NCI-H82 treated with DMSO at 0.1 percent for 48 hours (cell line): Measurements from ENCODE around the gene ZNF566.

Experiments used
- DNase-seq: peaks from one replicate; lab custom pipeline; 2025; ENCODE audit not compliant: unreplicated experiment; lab: John Stamatoyannopoulos, UW

Gene ZNF566

DNA sequence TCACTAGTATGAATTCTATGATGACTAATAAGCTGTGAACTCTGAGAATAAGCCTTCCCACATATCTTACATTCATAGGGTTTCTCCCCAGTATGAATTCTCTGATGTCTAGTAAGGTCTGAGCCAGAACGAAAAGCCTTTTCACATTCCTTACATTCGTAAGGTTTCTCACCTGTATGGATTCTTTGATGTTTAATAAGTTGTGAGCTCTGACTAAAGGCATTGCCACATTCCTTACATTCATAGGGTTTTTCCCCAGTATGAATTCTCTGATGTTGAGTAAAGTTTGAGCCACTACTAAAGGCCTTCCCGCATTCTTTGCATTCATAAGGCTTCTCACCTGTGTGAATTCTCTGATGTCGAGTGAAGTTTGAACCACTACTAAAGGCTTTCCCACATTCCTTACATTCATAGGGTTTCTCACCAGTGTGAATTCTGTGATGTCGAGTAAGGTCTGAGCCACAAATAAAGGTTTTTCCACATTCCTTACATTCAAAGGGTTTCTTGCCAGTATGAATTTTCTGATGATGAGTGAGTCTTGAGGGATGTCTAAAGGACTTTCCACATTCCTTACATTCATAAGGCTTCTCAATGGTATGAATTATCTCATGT is 40.2 kb downstream of the ZNF566 start:
- no peak for DNase-seq

DNA sequence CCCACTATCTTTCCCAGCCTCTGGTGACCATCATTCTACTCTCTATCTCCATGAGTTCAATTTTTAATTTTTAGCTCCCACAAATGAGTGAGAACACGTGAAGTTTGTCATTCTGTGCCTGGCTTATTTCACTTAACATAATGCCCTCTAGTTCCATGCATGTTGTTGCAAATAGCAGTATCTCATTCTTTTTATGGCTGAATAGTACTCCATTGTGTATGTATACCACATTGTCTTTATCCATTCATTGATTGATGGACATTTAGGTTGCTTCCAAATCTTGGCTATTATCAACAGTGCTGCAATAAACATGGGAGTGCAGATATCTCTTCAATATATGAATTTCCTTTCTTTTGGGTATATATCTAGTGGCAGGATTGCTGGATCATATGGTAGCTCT is 48.0 kb downstream of the ZNF566 start:
- DNase-seq = no peak

DNA sequence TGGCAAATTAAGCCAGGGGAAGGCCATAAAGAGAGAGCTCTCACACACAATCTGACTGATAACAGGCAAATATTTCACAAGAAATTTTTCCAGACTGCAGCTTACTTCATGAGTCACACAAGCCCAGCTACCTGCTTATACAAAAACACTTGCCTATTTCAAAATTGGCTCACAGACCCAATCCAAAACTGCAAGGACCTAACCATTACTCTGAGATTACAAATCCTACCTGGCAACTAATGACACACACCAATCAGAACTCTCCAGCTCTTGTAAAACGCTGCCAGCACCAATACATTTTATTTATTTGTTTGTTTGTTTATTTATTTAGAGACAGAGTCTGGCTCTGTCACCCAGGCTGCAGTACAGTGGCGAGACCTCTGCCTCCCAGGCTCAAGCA is 52.8 kb downstream of the ZNF566 start:
- DNase-seq = peak; percentile 19

DNA sequence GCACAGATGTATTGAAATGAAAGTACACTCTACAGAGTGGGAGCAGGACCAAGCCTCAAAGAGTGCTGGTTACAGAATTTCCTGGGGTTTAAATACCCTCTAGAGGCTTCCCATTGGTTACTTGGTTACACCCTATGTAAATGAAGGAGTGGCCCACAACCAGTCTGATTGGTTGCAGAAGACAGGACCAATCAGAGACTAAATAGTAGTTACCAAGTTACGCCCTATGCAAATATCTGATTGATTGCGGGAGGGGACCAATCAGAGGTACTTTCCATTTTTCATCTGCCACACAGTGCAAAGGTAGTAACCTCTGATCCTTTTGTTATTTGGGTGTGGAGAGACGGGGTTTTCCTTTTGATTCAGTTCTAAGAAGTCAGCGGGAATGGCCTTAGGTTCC is 65.4 kb downstream of the ZNF566 start:
- no peak for DNase-seq

DNA sequence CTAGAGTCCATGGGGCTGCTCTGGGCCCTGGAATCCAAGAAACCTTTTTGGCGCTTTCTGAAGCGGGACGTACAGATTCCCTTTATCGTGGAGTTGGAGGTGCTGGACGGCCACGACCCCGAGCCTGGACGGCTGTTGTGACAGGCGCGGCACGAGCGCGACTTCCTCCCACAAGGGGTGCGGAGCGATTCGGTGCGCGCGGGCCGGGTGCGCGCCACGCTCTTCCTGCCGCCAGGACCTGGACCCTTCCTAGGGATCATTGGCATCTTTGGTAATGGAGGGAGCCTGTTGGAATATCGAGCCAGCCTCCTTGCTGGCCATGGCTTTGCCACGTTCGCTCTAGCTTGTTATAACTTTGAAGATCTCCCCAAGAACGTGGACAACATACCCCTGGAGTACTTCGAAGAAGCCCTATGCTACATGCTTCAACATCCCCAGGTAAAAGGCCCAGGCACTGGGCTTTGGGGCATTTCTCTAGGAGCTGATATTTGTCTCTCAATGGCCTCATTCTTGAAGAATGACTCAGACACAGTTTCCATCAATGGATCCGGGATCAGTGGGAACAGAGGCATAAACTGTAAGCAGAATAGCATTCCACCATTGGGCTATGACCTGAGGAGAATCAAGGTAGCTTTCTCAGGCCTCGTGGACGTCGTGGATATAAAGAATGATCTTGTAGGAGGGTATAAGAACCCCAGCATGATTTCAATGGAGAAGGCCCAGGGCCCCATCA is 67.4 kb downstream of the ZNF566 start:
- no peak for DNase-seq

DNA sequence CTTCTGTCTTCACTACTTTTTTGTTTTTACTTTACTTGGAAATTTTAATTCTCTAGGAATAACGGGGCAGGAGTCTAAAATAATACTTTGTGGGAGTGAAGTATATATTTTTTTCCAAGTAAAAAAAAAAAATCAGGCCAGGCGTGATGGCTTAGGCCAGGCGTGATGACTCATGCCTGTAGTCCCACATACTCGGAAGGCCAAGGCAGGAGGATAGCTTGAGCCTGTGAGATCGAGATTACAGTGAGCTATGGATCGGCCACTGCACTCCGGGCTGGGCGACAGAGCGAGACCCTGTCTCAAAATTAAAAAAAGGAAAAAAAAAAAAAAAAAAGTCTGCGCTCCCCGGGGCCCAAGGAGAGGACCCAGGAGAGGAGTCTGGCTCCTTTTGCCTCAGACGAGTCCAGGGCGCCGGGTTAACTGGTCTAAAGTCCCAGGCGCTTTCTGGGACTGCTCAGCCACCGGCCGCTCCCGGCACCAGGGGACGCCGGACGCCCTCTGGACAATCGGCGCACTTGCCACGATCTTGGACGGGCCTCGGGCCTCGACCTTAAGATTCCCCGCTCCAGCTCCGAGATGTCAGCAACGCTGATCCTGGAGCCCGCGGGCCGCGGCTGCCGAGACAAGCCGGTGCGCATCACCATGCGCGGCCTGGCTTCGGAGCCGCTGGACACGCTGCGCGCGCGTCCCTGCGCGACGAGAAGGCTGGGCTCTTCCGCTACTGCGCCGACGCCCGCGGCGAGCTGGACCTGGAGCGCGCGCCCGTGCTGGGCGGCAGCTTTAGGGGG is 68.2 kb downstream of the ZNF566 start:
- no peak for DNase-seq

DNA sequence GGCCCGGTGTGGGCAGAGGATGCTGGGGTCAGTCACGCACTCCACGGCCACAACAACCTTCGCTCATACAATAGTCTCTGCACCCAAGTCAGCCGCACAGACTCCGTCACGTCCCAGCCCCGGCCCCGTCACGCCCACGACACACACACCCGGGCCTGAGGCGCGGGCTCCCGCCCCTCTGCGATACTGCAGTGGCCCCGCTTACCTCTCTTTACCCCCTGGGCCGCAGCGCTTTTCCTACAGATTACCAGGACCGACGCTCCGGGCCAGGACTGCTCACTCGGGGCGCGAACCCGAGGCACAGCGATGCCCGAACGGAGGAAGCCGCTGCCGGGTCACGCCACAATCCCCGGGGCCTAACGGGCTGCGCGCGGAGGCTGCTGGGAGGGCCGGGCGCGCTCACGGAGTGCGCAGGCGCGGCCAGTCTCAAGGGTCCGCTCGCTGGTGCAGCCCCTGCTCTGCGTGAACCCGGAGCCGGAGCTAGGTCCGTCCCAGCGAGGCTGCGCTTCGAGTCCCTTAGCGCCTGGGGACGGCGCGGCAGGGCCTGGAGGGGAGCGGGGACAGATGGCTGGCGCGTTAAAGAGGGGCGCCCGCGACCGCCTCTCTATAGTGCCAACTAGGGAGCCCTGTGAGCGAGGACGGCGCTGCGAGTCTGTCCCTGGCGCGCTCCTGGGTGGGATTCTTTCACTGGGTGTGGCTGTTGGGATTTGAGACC is 70.9 kb downstream of the ZNF566 start, which contains the start of gene ZFP82:
Gene ZFP82 (minus strand): TSS at position 358 of the 715 bp plus-strand sequence. CDS start 8,855 bp downstream, outside the sequence.
- peak; percentile 56 for DNase-seq

DNA sequence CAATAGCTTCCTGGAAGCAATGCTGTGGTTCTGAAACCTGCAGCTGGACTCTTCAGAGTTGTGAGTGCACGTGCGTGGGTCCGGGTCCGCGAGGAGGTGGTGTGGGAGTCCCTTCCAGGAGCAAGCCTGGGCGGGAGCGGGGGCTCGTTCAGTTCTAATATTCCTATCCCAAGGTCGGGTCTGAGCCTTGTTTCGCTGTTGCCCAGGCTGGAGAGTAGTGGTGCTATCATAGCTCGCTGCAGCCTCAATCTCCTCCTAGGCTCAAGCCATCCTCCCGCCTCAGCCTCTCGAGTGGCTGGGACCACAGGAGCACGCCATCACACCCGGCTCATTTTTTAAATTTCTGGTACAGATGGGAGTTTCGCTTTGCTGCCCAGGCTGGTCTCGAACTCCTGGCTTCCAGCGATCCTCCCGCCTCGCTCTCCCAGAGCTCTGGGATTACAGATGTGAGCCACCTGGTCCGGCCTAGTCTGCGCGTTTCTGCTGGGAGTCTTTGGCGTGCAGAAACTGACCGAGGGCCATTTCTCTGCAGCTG is 71.5 kb downstream of the ZNF566 start:
- no peak for DNase-seq

DNA sequence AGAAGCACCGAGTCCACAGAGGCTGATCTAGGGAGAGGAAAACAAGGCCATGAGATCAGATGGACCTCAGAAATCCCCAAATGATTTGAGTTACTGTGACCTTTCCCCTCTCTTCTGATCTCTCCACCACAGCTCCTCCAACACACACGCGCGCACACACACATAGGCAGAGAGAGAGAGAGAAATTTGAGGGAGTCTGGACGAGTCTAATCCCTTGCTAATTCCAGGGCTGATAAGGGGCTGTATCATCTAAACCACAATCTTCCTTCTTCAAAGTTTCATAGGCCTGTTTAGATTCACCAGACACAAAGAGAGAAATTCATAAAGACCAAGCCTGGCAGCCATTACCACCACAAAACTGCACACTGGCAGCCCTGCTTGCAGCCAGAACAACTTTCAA is 79.5 kb downstream of the ZNF566 start:
- DNase-seq = no peak

DNA sequence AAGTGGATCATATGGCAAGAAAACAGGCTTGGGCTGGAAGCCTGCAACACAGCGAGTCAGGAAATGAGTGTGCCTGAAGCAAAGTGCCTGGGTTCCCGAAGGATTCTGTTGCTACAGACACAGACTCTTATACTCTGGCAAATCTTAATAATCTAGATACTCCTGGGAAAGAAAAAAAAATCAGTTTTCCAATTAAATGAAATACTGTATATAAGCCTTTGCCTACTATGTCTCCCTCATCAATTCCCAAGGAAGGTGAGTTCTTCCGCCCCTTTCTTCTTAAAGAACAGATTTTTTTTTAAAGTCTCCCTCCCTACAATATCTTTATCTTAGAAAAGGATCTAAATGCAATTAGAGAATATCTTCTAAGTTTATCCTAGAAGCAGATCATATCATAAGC is 81.3 kb downstream of the ZNF566 start:
- no peak for DNase-seq

DNA sequence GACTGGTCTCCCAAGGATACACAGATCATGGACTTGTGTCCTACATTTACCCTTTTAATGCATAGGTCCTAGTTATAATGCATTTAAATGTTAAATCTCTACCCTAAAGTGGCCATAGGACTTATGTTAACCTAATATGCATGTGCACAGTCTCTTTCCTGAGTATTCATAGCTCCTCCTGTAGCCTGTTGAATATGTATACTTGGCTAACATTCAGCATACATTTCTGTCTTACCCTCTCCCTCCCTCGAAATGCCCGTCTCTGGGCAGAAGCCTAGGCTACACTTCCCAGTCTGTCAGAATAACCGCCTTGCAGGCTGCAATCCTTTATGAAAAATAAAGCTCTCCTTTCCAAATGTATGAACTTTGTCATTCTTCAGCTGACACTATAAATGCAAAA is 84.9 kb downstream of the ZNF566 start:
- DNase-seq = no peak

DNA sequence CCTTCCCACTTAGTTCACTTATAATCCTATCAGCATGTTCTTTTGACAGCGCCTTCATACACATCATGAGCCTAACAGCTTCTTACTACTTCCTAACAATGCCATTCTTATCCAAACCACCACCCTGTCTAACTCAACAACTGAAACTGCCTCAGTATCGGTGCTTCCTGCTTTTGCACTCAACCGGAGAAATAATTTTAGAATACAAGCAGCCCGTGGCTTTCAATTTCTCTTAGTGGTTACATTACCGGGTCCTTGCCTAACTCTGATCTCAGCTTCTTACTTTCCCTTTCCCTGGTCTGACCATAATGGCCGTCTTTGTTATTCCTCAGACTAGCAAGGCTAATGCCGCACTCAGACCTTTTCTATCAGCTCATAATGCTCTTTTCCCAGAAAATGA is 87.9 kb downstream of the ZNF566 start:
- no peak for DNase-seq

DNA sequence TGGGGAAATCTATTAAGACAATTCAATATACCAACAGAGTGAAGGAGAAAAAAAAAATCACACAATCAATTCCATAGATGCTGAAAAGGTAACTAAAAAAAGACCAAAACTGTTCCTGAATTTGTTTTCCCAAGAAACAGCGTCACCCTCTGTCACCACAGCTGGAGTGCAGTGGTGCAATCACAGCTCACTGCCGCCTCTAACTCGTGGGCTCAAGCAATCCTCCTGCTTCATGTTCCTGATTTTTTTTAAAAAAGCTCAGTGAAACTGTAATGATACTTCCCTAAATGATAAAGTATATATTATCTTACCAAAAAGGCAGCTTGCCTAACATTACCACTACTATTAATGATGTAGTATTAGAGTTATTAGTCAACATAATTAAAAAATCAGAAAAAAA is 90.8 kb downstream of the ZNF566 start:
- DNase-seq = no peak
